ENCODE data around the gene CEPT1. TPM values are rescaled to one million over a fixed set of nuclear protein-coding genes. Genes with fewer than 3 reads are reported as not detected.

The CEPT1 gene
- total RNA-seq, 1 experiment from 2014 or later, result 30.9 TPM

DNA sequence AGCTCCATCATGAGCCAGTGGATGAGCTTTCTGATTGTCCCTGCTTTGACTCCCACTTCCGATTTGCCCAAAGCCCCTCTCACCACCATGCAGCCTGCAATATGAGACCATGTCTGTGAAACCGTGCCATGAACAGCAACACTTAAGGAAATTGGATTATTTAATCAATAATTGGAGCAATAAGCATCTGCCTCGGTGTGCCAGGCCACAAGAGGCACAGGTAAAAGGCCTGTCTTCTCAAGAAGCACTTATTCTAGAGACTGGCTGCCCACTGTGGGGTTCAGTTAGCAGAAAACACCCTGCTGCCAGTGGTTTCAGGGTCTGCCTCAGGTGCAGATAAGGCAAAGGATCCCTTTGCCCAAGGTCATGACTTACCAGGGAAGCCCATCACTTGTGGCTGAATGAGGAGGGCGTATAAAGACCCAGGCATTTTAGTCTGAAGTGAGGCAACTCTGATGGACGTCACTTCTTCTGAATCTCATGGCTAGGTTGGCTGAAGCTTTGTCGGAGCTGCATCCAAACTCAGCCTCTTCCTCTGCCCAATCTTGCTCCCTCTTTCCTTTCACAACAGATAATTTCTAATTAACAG is 80.4 kb downstream of the CEPT1 start:
- ChIA-PET CTCF (interaction anchor here (1.0 kb wide), 1 partner anchor 114 kb away, joined by 3 read pairs; no protein-coding TSS in a partner anchor), POLR2A (ENCODE audit: low non-redundant PET) (no interaction called here)
- DNase-seq (ENCODE audit: low spot score), result no peak
- no peaks in the 10 kb centered on the region for H3K36me3 ChIP-seq (ENCODE audit: insufficient read depth, low read length, poor library complexity, severe bottlenecking)
- no peak for TF ChIP-seq EZH2 (IDR thresholded peaks at IDR 0.05; ENCODE audit: borderline replicate concordance, low read depth, low read length, poor library complexity, severe bottlenecking)
- TF ChIP-seq, protein P1, sequence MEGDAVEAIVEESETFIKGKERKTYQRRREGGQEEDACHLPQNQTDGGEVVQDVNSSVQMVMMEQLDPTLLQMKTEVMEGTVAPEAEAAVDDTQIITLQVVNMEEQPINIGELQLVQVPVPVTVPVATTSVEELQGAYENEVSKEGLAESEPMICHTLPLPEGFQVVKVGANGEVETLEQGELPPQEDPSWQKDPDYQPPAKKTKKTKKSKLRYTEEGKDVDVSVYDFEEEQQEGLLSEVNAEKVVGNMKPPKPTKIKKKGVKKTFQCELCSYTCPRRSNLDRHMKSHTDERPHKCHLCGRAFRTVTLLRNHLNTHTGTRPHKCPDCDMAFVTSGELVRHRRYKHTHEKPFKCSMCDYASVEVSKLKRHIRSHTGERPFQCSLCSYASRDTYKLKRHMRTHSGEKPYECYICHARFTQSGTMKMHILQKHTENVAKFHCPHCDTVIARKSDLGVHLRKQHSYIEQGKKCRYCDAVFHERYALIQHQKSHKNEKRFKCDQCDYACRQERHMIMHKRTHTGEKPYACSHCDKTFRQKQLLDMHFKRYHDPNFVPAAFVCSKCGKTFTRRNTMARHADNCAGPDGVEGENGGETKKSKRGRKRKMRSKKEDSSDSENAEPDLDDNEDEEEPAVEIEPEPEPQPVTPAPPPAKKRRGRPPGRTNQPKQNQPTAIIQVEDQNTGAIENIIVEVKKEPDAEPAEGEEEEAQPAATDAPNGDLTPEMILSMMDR (conservative IDR thresholded peaks at IDR 0.05; ENCODE audit: low read depth, low read length), result no peak
- H3K4me3 ChIP-seq (ENCODE audit: low read depth, low read length, poor library complexity, severe bottlenecking), result no peak overlapping the region
- H3K4me1 ChIP-seq (ENCODE audit: insufficient read depth, low read length, poor library complexity, severe bottlenecking), result no peaks in the 10 kb centered on the region
- no peaks in the 10 kb centered on the region for H3K9me3 ChIP-seq (ENCODE audit: low read depth, low read length, poor library complexity, severe bottlenecking)
- BruUV-seq (replicated peaks), result no TSS peak
- intact Hi-C loops (cut with micrococcal nuclease; ENCODE audit: unreplicated experiment), result no loop called here
- H3K27ac ChIP-seq (ENCODE audit: low read depth, low read length, poor library complexity, severe bottlenecking), result no peak overlapping the region
- peaks cover 20% of the 10 kb centered on the region for H3K27me3 ChIP-seq (replicated peaks; ENCODE audit: insufficient read depth, low read depth, low read length, poor library complexity)

DNA sequence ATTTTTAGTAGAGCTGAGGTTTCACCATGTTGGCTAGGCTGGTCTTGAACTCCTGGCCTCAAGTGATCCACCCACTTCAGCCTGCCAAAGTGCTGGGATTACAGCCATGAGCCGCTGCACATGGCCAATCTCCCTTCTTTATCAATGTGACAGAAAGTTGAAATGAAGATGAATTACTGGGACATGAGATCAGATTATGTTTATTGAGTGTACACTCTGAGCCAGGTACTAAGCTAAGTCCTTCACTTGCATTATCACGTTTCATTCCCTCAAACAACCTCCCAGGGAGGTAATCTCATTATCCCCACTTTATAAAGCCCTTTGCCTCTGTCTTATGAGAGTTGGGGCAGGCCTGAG is 81.2 kb downstream of the CEPT1 start:
- POLR2A ChIA-PET (ENCODE audit: low non-redundant PET), result no interaction called here
- BruUV-seq (replicated peaks), result no TSS peak
- CTCF ChIA-PET, result interaction anchor here (1.0 kb wide), 1 partner anchor 113 kb away, joined by 3 read pairs; no protein-coding TSS in a partner anchor

DNA sequence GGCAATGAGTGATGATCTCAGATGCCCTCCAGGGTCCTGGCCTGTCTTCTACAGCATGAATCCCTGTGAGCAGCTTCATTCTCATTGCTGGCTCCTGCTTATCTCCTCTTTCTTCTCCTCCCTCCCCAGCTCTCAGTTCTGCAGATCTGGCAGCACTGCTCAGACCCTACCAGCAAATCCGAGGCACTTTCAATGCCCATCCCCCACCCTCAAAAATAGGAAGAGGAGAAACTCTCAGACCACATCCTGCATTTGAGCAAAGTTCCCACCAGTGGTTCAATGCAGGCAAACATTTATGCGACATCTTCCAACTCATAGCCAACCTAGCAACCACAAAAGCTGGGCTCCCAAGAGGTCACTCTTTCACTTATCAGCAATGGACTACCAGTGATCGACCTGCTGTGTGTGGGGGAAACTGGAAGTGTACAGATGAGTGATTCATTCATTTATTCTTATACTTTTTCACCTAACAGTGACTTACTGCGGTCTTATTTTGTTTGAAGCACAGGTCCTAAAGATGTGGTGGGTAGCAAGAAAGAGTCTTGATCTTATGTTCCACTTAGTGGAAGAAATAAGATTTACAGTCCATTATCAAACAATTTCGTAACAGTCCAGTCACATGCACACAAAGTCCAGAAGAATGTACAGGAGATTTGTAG is 81.7 kb downstream of the CEPT1 start:
- H3K27ac ChIP-seq (ENCODE audit: low read depth, low read length, poor library complexity, severe bottlenecking), result no peak overlapping the region
- TF ChIP-seq, protein P1 (conservative IDR thresholded peaks at IDR 0.05; ENCODE audit: low read depth, low read length), result no peak
- no peak for TF ChIP-seq EZH2 (IDR thresholded peaks at IDR 0.05; ENCODE audit: borderline replicate concordance, low read depth, low read length, poor library complexity, severe bottlenecking)
- peaks cover 30% of the 10 kb centered on the region for H3K27me3 ChIP-seq (replicated peaks; ENCODE audit: insufficient read depth, low read depth, low read length, poor library complexity)
- no peaks in the 10 kb centered on the region for H3K9me3 ChIP-seq (ENCODE audit: low read depth, low read length, poor library complexity, severe bottlenecking)
- DNase-seq (ENCODE audit: low spot score), result no peak
- ChIA-PET POLR2A (ENCODE audit: low non-redundant PET) (no interaction called here), CTCF (no interaction called here)
- H3K36me3 ChIP-seq (ENCODE audit: insufficient read depth, low read length, poor library complexity, severe bottlenecking), result no peaks in the 10 kb centered on the region
- no peaks in the 10 kb centered on the region for H3K4me1 ChIP-seq (ENCODE audit: insufficient read depth, low read length, poor library complexity, severe bottlenecking)
- no peak overlapping the region for H3K4me3 ChIP-seq (ENCODE audit: low read depth, low read length, poor library complexity, severe bottlenecking)
- intact Hi-C loops (cut with micrococcal nuclease; ENCODE audit: unreplicated experiment), result no loop called here
- no TSS peak for BruUV-seq (replicated peaks)

More for the DNA sequence above, 81.2 kb downstream of the CEPT1 start:
- intact Hi-C loops (cut with micrococcal nuclease; ENCODE audit: unreplicated experiment), result no loop called here
- Histone ChIP-seq H3K27me3 (replicated peaks; ENCODE audit: insufficient read depth, low read depth, low read length, poor library complexity) (peaks cover 29% of the 10 kb centered on the region), H3K36me3 (ENCODE audit: insufficient read depth, low read length, poor library complexity, severe bottlenecking) (no peaks in the 10 kb centered on the region), H3K4me1 (ENCODE audit: insufficient read depth, low read length, poor library complexity, severe bottlenecking) (no peaks in the 10 kb centered on the region), H3K9me3 (ENCODE audit: low read depth, low read length, poor library complexity, severe bottlenecking) (no peaks in the 10 kb centered on the region), H3K27ac (ENCODE audit: low read depth, low read length, poor library complexity, severe bottlenecking) (no peak overlapping the region), H3K4me3 (ENCODE audit: low read depth, low read length, poor library complexity, severe bottlenecking) (no peak overlapping the region)
- TF ChIP-seq, protein P1 (conservative IDR thresholded peaks at IDR 0.05; ENCODE audit: low read depth, low read length), result no peak
- TF ChIP-seq EZH2 (IDR thresholded peaks at IDR 0.05; ENCODE audit: borderline replicate concordance, low read depth, low read length, poor library complexity, severe bottlenecking), result no peak
- no peak for DNase-seq (ENCODE audit: low spot score)
